ENCODE results near the gene HIRIP3.
"Not testable (repeated sequence)": the region's sequence is repeated elsewhere in the genome, so short reads cannot be mapped to it uniquely, and the experiment has no call there.

Gene HIRIP3

DNA sequence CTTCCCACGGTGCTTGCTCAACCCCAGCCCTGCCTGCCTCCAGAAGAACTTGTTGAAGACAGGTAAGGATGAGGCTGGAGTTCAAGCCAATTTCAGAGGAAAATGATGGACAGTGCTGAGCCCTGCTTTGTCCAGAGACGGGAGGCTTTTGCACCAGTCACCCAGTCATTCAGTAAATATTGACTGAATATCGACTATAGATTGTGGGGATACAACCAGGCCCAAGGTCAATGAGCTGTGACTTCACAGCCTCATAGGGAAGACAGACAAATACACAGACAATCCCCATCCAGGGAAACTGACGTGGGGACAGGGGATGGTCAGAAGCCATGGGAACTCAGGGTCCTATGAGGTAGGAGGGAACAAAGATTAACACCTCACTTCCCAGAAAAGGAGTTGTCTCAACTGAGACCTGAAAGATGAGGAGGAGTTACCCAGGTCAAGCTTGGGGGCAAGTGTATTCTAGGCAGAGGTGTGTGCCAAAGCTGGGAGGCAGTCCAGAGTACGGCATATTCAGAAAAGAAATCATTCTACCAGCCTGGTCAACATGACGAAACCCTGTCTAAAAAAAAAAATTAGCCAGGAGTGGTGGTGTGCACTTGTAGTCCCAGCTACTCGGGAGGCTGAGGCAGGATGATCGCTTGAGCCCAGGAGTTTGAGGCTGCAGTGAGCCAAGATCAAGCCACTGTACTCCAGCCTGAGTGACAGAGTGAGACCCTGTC, 21.3 kb upstream of the HIRIP3 start:
- no peak for DNase-seq (ENCODE audit: low spot score)

DNA sequence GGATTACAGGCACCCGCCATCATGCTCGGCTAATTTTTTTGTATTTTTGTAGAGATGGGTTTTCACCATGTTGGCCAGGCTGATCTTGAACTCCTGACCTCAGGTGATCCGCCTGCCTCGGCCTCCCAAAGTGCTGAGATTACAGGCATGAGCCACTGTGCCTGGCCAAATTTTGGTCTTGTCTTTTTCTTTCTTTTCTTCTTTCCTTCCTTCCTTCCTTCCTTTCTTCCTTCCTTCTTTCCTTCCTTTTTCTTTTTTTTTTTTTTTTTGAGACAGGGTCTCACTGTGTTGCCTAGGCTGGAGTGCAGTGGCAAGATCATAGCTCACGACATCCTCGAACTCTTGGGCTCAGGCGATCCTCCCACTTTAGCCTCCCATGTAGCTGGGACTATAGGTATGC, 20.0 kb upstream of the HIRIP3 start:
- not testable (repeated sequence) for DNase-seq (ENCODE audit: low spot score)

DNA sequence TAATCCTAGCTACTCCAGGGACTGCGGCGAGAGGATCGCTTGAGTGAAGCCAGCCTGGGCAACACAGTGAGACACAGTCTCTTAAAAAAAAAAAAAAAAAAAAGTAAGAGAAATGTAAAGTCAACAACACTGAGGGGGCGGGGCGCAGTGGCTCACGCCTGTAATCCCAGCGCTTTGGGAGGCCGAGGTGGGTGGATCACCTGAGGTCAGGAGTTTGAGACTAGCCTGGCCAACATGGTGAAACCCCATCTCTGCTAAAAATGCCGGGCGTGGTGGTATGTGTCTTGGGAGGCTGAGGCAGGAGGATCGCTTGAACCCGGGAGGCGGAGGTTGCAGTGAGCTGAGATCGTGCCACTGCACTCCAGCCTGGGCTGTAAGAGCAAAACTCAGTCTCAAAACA, 17.2 kb upstream of the HIRIP3 start:
- not testable (repeated sequence) for DNase-seq (ENCODE audit: low spot score)

DNA sequence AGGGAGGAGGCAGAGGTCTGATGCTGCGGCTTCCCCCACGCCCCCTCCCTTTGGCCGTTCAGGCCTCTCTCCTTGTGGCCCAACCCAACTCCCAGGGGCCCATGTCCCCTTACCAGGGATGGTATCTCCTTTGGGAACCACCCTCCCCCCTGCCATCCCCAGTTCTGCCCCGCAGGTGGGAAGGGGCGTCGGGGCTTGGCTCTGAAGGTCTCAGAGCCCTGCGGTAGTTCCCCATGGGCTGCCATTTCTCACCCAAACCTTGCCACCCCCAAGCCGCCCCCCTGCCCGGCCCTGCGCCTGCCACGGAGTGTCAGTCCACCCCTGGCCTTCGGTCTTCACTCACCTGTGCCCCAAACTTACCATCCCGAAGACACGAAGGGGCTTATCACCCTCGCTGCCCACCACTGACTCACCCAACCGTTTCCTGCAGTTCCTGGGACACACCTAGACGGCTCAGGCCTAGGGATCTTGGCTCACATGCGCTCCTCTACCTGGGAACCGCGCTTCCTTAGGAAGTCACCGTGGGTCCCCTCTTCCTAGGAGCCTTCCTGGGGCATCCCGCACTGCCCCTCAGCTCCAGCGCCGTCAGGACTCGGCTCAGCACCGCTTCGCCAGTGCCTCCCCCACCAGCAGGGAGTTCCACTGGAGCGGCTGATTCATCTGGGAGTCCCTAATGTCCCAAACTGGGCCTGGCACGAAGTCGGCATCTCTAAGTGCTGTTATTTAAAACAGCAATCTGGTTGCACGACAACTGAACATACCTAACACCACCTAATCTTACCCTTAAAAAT, 16.5 kb upstream of the HIRIP3 start:
- DNase-seq (ENCODE audit: low spot score) = no peak

DNA sequence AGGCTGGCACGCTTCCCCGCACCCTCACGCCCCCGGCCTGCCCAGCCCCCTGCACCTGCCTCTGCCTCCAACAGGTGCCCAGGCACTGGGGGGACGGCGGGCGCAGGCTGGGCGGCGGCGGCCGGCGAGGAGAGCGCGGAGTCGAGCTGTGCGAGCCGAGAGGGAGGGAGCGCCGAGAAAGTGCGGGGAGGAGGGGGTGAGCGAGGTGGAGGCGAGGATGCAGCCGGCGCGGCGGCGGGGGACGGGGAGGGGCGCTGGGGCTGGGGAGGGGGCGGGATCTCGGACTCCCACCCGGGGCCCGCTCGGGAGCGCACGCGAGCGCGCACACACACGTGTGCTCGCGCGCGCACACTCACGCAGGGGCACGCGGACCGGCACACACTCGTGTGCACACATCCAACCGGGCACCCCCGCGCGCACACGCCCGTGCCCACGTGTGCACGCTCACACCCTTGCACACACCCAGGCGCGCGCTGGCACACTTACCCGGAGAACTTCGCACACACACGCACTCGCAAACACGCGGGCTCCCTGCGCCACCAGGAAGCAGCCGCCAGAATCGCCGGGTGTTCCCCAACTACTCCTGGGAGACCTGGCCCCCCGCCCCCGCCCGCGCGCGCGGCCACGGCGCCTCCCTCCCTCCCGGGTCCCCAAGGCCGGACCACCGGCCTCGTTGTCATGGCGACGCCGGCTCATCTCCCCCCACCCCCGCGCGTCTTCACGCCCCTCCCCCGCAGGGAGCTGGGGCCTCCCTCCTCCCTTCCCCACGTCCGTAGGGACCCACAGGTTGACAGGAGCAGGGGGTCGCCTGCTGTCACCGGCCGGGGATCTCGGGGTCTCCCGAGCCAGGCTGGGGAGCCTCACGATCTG, 15.7 kb upstream of the HIRIP3 start, which contains the start of gene DOC2A:
Gene DOC2A, minus strand, starts transcription at position 184 of the 870 bp plus-strand sequence. CDS start 805 bp downstream, outside the sequence.
- DNase-seq (ENCODE audit: low spot score) = peak; percentile 84

DNA sequence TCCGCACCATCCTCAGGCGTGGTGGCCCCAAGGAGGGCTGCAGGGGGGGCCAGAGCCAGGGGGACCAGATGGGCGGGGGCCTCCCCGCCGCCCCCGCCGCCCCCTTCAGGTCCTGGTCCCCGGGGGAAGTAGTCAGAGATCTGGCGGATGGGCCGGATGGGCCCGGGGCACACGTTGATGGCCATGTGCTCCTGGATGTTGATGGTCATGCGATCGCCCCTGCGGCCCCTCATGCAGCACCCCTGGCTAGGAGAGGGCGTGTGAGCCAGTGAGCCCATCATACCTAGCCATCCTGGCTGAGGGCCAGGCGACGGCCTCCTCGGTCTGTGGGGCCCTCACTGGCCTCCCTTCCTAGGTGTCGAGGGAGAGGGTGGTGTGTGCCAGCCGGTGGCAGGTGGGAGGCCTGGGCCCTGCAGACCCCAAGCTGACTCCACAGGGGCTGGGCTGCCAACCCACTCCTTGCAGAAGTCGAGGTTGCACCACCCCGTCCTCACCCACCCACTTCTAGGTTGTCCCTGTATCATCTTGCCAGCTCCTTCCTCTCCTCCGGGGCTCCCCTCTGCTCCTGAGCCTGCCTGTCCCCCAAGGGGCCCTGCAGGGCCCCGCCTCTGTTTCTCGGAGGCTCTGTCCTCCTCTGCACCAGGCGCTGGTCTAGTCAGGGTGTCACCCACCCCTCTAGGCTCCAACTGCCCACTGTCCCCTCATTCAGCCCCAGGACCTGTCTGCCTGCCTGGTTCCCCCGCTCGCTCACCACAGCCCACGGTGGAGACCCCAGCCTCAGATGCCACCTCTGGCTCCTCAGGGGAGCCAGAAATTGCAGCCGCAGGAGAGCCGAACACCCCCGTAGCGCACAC, 14.8 kb upstream of the HIRIP3 start:
- no peak for DNase-seq (ENCODE audit: low spot score)

DNA sequence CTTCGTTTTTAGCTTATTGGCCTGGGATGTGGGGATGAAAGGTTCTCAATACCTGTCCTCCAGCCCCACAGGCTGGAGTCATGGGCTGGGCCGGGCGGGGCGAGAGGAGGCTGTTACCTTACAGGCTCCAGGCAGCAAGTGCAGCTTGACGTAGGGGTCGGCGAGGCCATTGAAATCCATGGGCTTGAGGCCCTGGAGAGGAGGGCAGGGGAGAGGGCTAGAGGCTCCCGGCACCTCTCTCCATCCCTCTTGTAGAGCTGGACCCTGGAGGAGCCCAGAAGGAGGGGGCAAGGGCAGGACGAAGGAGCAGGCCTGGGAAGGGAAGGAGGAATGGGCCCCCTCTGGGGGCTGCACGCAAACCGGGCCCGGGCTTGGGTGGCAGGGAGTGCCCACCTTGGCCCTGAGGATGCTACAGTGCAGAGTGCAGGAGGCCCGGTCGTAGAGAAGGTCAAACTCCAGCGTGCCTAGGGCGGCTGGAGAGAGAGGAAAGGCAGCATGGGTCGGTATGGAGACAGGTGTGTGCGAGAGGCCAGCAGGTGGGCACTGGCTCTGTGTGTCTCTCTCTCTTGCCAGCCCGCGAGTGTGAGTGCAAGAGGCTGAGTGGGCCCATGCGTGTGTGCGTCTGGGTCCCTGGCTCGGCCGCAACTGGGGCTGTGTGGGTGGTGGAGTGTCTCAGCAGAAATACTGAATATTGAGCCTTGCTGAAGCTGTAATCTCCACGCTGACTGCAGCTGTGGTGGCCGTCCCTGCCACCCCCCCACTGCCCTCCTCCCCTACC, 13.9 kb upstream of the HIRIP3 start:
- DNase-seq (ENCODE audit: low spot score) = no peak

DNA sequence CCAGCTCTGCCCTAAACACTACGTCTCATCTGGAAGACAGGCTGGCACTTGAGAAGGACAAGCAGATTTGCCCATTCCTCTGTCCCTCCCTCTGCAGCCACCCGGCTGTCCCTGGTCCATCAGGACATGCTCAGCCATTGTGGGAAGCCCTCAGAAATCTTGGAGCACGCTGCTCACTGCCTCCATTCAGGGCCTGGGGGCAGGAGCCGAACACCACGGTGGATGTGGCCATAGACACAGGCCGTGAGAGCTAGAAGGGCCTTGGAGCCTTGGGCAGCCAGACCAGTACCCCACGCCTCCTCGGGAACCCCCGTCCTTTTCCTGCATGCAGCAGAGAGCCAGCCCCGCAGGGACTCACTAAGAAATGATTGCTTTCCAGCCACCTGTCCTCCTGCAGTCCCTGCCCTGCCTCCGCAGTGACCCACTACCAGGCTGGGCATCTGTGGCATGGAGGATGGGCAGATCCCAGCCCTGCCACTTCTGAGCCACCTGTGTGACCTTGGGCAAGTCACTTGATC, 12.0 kb upstream of the HIRIP3 start:
- no peak for DNase-seq (ENCODE audit: low spot score)

DNA sequence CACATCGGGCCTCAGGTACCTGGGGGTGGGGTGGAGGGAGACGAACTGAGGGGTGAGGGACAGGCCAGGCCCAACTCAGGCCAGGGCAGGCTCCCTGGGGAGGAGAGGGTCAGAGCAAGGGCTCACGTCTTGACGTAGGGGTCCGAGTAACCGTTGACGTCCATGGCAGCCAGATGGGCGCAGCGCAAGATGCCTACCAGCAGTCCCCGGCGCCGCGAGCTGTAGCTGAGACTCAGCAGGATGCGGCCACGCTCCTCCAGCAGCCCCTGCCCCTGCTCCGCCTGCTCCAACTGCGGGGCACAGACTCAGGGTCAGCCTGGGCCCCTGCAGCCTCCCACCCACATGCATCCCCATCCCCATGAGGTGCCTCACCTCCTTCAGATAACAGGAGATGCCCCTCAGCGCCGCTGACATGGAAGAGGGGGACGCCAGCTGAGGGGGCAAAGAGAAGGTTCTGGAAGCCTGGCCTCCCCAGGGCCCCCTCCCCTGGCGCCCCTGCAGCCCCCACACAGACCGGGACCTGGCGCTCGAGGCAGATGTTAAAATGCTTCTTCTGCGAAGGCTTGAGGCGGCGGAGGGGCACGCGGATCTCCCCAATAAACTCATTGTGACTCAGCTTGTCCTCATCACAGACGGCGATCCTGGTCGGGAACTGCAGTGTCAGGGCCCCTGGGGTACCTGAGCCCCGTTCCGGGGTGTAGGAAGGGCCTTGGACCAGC, 11.4 kb upstream of the HIRIP3 start:
- DNase-seq (ENCODE audit: low spot score) = no peak

DNA sequence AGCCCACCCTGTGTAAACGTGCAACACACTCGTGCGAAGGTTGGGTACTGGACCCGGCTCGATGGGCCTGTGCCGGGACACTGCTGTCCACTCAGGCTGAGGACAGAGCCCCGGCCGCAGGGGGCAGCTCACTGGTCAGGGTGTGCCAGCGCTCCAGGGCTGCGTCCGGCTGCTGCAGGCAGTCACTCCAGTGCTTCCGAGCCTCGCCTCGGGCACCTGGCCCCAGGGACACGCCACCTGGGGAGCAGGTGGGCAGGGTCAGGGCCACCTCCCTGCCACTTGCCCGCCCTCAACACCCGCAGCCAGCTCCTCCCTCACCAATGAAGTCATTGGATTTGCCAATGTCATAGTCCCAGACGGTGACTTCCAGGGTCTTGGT, 10.7 kb upstream of the HIRIP3 start:
- DNase-seq (ENCODE audit: low spot score) = no peak

DNA sequence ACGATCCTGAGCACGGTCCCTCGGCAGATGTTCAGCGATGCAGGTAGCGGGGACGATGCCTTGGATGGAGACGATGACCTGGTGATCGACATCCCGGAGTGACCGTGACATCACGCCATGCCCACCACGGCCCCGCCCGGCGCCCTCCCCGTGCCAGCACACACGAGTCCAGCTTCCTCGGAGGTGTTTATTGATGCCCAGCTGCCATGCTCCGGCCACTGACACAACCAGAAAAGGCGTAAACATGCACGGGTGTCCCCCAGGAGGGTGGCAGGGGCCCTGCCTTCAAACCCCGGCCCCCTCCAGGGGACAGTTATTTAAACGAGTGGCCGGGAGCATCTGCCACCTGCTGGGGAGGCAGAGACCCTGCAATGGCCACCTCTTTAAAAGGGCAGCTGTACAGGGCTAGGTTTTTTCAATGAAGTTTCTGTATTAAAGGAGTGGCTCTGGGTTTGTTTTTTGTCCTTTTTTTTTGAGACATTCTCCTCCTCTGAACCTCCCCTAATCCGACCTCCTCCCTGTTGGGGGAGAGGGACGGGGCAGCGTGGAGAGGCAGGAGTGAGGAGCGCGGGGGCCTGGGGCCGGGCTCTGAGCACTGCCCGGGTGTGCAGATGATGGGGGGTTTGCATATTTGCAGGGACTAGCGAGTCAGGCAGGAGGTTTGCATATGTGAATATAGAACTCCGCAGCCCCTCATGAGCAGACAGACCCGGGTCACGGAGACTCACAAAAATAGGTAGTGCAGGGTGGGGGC, 10.1 kb upstream of the HIRIP3 start:
- peak; percentile 83 for DNase-seq (ENCODE audit: low spot score)

DNA sequence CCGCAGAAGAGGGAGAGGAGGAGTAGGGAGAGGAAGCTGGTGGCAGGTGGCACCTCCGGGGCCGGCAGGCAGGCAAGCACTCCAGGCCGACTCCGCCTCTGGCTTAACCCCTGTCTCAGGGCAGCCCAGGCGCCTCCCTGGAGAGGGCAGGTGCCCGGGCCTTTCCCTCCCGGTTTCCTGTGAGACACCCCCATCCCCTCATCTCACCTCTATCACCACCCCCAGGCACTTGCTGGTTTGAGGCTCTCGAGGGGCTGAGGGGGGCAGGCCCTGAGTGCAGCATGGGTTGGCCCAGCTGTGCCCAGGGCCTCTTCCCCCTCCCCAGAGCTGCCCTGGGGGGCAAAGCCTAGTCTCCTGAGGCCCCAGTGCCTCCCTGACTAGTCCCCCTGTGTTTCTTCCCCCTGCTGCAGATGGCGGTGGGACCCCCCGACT, 9.4 kb upstream of the HIRIP3 start:
- no peak for DNase-seq (ENCODE audit: low spot score)

DNA sequence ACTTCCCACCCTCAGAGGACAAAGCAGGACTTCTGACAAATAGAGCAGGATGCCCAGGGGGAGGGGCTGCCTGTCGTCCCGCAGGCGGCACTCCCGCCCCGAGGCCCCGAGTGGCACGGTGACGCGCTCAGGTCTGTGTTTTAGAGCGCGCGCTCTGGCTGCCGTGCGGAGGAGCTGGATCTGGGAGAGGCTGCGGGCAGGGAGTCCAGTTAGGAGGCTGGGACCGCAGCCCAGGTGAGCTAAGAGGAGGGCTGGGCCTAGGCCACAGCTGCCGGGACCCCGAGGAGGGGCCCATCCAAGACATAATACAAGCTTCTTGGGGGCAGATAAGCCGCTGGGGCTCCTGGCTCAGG, 9.0 kb upstream of the HIRIP3 start:
- DNase-seq (ENCODE audit: low spot score) = no peak

DNA sequence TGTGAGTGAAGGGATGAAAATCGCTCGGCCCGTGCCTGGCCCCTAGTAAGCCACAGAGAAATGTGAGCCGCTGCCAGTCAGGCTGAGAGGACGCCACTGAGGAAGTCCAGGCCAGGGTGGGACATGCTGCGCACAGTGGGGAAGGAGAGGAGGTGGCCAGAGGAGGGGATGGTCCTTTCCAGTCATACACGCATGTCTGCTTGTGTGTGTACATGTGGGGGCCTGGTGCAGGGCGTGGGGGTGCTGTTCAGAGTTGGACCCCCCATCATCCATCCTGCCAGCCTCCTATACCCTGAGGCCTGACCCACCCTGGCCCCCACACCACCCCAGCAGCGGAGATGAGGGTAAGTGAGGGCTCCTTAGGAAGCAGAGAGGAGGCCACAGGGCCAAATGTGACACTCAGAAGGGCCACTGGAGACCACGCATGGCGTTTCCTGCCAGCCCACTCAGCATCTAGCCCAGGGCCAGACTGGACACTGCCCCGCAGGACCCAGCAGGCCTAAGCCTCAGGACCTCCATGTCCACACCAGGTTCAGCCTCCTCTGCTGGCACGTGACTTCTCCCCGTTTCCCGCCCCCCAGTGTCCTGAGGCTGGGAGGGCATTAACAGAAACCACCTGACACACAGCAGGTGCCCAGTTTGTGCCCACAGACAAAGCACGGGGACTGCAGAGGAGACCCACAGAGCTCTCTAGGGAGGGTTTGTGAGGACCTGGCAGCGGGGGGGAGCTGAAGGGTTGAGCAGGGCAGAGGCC, 8.4 kb upstream of the HIRIP3 start:
- no peak for DNase-seq (ENCODE audit: low spot score)

DNA sequence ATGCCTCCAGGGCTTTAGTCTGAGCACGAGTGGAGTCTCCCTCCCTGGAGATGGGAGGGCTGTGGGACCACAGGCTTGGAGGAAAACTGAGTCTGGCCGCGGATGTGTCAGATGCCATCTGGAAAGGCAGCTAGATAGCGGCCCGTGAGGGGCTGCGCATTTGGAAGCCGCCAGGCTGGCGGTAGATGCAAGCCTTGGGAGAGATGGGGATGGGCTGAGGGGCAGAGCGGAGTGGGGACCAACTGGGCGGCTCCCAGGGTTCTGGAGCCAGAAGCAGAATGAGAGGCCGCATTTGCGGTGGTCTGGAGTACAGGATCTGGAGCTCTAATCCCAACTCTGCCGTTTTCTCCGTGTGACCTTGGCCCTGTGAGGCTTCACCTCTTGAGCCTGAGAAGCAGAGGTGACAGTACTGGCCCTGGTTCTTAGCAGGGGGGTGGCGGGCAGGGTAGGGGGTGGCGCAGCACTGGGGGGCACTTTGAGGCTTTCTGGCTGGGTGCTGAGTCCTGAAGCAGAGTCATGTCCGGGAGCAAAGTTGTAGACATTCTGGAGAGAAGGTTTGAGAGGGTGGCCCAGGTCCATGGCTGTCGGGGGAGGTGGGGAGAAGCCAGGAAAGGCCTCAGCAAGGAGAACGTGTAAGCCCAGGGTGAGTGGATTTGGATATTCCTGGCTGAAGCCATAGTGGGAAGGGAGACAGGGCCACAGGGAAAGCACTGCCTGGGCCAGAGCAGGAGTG, 7.4 kb upstream of the HIRIP3 start:
- no peak for DNase-seq (ENCODE audit: low spot score)

DNA sequence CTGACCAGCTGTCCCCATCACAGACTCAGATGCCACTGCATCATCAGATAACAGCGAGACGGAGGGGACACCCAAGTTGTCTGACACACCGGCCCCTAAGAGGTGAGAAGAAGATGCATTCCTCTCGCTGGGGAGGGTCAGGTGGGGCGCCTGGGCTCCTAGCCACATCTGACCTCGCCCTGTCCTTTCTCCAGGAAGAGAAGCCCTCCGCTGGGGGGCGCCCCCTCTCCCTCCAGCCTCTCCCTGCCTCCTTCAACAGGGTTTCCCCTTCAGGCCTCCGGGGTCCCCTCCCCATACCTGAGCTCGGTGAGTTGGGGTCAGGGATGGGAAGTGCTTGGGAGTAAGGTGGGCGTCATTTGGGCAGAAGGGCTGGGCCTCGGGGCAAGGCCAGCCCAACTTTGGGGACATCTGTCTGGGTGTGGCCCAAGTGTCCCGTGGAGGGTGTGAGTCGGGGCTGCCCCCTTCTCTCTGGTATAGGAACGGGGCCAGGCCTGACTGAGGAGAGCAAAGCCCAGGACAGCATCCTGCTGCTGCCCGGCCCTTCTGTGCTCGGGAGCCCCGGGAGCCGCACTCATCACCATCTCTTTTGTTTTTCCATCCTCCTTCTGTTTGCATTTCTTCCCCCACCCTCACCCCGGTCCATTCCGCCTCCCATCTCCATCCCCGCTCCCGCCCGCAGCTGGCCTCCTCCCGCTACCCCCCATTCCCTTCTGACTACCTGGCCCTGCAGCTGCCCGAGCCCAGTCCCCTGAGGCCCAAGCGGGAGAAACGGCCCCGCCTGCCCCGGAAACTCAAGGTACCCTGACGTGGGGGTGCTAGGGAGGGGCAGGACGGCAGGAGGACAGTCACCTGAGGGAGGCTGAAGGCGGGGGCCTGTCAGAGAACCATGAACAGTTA, 5.6 kb upstream of the HIRIP3 start:
- no peak for DNase-seq (ENCODE audit: low spot score)

DNA sequence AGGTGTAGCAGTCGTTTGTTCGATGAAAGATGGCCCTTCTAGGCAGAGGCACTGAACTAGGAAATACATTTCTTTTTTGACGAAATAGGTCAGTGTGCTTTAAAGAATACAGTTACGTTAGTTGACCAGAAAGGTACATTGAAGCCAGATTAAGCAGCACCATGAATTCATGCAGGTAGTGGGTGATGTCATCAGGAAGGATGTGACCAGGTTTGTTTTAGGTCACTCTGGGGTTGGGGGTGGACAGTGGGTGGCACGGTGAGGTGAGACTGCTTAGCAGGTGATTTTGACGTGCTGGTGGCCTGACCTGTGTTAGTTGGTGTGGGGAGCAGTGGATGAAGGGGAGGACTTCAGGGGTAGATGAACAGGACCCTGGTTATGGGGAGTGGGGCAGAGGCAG, 4.2 kb upstream of the HIRIP3 start:
- no peak for DNase-seq (ENCODE audit: low spot score)
